Right renal cortex interstitium (tissue), 3 donors: ENCODE data around the gene UBASH3A. TPM values are rescaled to one million over a fixed set of nuclear protein-coding genes. Genes with fewer than 3 reads are reported as not detected.

Experiments
- DNase-seq, 3 donors: peaks; one replicate each; pipeline ENCODE4 v3.0.0-alpha.2; 2013; ENCODE audit warnings: low read depth in 3 of 3, low spot score in 2 of 3
- polyA plus RNA-seq, 3 donors: library from polyadenylated mRNA; unstranded; fragments of 120-200 nt; gene quantifications; one replicate each; pipeline ENCODE4 v1.2.1, GENCODE V29; 2013; ENCODE audit not compliant: insufficient read length in 3 of 3

UBASH3A gene
- polyA plus RNA-seq, 3 donors = 0.06 to 0.15 TPM; not detected in 1

DNA sequence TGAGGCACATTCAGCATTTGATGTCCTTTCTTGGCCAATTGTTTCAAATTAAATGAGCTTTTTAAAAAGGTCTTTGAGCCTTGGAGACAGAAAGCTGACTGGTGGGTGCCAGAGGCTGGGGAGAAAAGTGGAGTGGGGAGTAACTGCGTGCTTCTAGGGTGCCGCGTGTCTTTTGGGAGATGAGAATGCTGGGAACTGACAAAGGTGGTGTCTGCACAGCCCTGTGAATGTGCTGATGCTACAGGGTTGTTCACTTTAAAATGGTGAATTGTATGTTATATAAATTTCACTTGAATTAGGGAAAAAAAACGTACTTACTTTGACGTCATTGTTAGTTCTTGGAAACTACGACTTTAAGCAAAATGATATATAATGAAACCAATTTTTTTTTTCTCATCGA lies 29.2 kb upstream of the UBASH3A start:
- DNase-seq = no peak

DNA sequence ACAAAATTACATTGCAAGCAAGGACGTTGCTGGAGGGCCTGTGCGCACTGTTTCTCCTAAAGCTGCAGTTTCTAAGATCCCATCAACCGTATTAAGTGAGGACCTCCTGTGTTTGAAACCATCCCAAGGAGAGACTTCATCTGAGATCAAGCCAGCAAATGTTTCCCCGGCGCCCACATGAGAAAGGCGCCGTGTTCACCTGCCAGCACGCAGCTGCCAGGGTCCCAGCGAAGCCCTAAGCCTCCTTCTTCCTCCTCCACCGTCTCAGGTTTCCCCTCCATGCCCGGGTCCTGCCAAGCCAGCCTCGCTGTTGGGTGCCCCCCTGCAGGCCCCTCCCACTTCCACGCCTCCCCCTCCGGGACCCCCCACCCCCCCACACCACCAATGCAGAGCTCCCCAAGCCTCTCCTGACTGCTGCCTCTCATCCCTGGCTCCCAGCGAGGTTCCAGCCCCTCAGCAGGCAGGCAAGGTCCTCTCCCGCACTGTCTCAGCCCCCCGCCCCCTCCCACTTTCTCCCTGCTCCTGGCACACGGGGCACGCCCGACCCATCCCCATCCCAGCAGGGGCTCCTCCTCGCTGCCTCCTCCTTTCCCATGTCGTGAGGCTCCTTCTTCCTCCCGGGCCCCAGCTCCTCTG lies 28.7 kb upstream of the UBASH3A start:
- DNase-seq = no peak

DNA sequence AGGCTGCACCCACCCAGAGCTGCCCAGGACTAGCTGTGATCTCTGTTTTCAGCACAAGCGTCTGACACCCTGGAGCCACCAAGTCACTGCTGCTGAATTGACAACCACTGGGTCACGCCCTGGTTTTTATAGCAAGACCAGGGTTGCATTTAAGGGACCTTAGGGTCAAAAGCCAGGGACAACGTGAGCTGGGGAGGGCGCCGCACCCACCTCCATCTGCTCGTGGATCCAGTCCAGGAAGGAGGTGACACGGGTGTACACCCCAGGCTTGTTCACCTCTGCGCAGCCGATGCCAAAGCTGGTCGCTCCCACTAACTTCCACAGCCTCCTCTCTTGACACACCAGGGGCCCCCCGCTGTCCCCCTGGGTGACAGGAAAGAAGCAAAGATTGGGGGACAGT lies 28.2 kb upstream of the UBASH3A start:
- DNase-seq = no peak

DNA sequence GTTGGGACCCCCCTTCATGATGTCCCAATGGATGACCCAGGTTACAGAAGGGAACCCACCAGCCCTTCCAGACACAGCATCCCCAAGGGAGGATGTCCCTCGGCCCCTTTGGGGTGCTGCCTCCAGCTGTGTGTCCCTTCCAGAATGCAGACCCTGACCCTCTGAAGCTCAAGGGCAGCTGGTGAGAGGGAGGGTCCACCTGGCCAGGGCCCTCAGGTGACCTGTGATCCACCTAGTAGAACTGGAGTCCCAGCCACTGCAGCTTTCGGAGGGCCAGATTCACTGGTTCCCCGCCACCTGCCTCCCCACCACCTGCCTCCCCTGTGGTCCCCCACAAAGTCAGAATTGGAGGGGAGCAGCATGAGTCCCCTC lies 27.8 kb upstream of the UBASH3A start:
- DNase-seq = no peak

DNA sequence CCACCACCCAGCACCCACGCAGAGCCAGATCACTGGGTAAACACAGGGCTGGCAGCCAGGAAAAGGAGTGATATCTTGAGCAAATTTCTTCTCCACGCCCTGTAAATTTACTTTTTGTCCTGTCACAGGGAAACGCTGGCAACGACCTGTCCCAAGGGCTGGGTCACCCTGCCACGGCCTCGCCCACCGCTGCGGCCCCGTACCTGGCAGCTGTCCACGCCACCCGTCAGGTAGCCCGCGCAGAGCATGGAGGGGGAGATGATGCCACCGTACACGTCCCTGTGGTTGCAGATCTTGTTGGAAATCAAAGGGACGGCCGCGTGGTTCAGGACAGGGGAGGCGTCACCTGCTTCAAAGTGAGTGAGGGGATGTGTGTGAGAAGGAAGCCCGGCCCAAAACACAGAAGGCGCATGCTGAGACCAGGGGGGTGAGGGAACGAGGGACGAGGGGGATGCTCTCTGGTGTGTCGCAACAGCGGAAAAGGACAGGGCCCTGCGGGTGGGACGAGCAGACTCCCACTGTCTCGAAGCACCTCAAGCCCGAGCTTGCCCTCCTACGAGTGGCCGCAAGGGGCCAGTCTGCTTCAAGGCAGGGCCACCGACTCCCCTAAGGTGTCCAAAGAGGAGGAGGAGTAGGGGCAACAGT lies 27.2 kb upstream of the UBASH3A start:
- DNase-seq = no peak

DNA sequence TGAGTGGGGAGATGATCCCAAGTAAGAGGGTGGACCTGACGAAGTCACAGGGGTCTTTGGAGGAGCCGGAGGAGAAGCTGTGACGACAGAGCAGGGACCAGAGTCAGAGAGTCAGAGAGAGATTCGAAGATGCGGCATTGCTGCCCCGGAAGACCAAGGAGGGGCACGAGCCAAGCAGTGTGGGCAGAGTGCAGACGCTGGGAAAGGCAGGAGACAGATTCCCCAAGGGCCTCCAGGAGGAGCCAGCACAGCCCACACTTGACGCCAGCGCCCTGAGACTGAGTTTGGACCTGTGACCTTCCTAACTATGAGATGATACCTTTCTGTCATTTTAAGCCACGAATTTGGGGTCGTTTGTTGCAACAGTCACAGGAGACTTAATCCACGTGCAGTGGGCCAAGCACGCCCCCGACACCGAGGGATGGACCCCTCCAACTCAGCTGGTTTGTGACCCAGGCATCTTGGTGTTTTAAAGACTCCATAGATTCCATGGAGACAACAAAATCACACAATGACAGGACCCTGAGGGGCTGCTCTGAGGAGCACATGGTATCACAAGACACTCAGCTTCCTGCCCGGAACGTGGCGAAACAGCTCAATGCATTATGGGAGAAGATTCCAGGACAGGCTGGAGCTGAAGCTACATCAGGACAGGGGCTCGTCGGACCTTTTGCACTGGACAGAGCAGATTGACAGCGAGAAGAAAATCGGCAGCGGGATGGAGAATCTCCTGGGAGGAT lies 26.3 kb upstream of the UBASH3A start:
- no peak for DNase-seq

DNA sequence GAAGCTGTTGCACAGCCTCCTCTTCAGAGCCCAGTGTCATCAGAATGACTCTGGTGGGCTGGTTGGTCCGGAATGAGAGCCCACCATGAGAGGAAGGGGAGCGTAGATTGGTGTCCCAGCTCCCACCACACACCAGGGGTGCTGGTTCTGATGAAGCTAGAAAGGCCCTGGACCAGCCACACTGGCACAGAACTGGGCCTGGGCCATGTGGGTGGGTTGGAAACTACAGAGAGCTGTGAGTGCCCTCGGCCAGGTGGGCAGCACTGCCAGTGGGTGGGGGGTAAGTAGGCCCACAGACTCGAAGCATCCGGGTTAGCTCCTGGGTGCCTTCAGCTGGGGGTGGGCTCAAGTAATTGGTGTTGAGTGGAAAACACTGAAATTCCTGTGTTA lies 25.8 kb upstream of the UBASH3A start:
- DNase-seq = no peak

DNA sequence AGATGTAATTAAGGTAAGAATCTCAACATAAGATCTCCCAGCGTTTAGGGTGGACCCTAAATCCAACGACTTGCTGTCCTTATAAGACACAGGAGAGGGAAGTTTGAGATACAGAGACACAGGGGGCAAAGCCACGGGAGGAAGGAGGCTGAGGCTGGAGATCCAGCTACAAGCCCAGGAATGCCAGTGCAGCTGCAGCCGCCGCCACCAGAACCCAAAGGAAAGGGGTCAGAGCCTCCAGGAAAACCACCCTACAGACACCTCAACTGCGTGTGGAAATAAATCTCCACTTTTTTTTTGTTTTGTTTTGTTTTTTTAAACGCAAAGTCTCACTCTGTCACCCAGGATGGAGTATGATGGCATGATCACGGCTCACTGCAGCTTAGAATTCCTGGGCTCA lies 25.3 kb upstream of the UBASH3A start:
- no peak for DNase-seq

DNA sequence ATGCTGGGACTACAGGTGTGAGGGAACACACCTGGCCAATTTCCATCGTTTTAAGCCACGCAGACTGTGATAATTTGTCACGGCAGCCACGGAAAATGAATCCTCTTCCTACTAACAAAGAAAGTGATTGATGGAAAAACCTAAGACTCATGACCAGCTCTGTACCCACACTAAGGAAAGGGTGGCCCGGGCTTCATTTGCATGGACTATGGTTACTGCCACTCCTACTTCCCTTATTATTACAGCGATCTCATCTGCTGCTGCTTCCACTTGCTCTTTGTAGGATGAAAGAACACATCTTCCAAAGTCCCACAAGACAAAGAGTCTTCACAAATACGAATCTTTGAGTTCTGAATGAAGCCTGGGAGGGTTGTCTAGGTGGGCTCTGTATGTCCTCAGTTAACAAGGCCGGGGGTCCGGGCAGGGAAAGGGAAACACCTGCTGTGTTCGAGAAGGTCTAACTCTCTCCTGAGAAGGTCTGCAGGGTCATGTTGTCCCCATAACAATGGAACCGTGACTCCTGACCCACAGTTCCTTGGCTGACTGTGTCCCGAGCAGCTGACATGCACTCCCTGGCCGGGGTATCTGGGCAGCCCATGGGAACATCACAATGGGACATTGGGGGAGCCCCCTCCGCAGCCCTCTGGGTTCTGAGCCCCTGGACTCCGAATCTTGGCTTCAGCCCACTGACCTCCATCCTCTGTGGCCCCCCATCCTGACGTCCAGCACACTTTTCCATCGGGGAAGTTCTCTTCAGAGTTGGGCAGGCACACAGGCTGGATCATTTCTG lies 24.1 kb upstream of the UBASH3A start:
- DNase-seq = no peak

DNA sequence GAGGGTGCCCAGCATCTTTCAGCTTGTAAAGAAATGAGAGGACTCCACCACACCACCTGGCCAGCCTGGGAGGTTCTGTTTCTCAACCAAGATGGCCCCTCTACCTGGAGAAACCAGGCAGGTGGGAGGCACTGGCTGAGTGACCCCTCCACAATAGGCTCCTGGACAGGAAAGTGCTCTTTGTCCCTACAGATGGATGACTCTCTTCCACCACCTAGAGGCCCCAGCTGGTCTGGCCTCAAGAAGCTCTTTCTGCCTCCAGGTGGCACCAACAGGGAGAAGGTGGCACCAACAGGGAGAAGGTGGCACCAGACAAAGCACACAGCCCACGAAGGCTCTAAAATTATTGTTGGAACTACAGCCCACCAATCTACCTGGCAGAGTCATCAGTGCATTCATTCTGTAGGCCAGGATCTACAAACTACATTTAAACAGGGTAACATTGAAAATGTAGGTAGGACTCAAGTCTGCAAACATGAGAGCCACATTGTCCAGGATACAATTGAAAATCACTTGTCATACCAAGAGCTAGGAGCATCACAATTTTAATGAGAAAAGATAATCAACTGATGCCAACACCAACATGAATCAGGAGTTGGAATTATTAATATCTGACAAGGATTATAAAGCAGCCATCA lies 22.2 kb upstream of the UBASH3A start:
- DNase-seq = no peak

DNA sequence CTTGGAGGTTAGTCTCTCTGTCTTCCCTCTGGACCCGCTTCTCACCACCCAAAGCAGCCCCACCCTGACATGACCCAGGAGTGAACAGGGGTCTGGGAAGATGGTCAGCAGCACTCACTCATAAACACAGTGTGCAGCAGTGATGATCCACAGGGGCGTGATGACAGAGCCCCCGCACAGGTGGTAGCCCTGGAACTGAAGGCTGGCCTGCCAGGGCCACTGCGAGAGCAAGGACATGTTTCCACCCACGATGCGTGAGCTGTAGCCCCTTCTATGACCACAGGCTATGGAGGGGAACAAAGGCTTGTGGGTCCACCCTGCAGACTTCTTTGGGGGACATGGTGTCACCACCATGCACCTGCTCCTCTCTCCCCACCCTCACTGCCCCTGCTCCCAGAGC lies 20.8 kb upstream of the UBASH3A start:
- no peak for DNase-seq

DNA sequence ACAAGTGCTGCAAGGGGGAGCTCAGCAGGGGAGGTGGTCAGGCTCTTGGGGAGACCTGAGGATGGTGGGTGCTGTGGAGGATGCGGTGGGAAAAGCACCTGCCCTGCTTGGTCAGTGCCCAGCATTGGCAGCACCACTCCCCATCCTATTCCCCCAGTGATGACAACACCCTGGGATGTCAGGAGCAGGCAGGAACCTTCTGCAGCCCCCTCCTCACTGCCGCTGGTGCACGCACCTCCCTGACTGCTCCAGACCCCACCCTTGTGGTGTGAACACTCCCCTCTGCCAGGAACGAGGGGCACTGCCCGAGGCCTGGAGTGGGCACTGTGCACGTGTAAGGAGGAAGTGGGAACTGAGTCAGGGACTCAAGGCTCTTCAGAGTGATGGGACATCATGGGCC lies 20.4 kb upstream of the UBASH3A start:
- no peak for DNase-seq

DNA sequence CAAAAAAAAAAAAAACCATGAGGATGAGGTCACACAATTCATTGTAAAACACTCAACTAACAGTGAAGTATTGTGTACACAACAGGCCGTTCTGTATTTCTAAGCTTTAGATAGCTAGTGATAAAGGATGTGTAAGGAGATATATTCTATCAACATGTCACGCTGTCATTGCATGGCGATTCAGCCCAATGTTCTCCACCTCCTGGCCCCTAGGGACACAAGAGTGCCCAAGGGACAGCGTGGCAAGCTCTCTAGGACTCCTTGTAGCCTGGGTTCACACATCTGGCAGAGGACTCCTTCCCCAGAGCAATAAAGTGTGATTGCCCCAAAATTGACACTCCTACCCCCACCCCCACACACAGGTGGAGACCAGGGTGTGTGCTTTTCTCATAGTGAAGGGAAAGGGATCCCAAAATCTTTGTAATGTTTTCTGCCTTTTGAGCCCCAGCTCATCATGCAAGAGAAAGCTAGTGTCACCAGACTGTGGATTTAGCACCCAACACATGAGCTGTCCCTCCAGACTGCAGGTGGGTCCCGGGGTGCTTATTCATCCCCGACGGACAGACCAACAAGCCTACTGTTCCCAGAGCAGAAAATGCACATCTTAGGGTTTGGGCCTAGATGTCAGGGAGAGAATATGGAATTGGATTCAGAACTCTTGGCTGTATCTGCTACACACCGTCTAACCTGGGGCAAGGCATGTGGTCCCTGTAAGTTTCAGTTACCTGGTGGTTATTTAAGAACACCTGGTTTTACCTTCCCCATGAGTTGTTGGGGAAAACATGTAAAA lies 19.4 kb upstream of the UBASH3A start:
- no peak for DNase-seq

DNA sequence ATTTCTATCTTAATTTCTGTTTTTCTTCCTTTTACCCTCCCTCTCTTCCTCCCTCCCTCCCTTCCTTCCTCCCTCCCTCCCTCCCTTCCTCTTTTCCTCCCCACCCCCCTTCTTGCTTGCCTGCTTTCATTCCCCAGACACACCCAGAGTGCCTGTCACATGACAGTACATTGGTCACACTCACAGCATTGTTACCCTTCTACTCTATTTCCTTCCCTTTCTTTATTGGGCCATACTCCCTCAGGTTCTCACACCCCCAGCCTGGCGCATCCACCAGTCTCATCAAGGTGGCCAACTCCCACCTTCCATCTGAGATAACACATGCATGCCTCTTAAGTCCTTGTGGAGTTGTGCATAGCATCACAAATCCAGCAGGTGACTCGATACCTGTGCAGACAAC lies 18.7 kb upstream of the UBASH3A start:
- DNase-seq = no peak

DNA sequence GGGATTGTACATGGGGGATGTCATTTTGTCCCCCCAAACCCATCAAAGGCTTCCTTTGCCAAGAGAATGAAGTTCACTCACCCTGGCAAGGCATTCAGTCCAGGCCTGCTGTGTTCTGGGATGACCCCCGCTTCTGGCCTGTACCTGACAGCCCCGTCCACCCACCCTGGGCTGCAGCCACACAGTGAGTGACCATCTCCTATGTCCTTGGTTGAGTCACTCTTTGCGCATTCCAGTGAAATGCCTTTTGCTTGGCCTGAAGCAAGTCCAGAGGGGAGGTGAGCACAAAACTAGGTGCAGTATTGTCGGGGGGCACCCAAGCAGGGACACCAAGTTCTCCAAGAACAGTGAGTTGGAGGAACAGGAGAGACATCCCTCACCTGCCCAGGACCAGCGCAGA lies 18.1 kb upstream of the UBASH3A start:
- no peak for DNase-seq

DNA sequence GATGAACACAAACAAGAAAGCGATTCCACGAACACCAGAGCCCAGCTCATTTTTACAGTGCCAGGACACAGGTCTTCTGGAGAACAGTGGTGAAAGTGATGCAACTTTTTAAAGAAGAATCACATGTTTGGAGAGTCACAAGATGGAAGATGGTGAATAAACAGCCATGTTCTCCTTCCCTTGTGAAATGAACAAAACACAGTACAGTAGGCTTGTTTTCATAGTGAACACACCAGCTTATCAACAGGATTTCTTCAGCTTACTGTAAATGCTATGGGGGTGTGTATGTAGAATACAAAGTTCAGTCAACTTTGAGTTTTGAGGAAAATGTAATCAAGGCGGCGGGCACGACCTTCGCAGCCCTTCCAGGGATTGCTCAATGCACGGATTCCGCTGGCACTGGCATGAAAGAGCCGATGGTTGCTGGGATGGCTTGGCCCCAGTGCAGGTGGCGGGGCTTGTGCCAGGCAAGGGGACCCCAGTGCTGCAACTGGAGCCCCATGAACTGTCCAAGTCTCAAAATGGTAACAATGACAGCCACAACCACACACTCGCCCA lies 17.6 kb upstream of the UBASH3A start:
- DNase-seq = no peak

DNA sequence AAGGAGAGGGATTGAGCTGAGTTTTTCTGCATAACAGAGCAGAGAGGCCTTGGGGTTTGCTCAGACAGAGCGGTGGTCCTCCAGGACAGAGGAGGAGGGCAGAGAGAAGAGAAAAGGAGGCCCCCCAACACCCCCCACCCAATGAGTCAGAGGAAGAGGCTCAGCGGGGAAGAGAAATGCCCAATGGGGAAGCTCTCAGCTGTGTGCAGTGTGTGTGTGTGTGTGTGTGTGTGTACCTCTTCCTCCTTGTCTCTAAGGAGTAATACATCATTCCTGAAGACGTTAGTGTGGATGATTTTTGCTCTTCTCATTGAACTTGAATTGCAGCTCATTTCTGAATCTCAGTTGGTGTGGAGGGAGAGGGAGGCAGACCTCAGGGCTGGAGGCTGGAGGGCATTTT lies 16.5 kb upstream of the UBASH3A start:
- no peak for DNase-seq

DNA sequence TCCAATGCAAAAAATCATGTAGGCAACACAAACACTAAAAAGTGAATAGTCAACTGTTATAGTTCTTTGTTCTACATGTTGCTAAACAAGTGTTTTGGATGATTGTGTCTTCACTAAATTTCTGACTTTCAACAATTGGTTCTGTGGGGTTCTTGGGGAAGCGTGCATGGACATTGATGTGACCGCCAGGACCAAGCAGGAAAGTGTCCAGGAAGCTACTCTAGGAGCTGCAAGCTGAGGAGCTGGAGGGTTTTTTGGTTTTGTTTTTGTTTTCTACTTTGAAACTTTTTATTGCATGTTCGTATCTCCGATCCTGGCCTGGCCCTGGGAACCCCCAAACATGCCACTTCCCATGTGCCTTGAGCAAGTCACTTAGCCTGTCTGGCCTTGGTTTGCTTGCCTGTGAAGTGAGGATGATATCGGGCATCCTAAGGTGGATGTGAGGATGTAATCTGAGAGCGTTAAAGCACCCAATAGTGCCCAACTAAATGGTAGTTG lies 15.8 kb upstream of the UBASH3A start:
- DNase-seq = no peak

DNA sequence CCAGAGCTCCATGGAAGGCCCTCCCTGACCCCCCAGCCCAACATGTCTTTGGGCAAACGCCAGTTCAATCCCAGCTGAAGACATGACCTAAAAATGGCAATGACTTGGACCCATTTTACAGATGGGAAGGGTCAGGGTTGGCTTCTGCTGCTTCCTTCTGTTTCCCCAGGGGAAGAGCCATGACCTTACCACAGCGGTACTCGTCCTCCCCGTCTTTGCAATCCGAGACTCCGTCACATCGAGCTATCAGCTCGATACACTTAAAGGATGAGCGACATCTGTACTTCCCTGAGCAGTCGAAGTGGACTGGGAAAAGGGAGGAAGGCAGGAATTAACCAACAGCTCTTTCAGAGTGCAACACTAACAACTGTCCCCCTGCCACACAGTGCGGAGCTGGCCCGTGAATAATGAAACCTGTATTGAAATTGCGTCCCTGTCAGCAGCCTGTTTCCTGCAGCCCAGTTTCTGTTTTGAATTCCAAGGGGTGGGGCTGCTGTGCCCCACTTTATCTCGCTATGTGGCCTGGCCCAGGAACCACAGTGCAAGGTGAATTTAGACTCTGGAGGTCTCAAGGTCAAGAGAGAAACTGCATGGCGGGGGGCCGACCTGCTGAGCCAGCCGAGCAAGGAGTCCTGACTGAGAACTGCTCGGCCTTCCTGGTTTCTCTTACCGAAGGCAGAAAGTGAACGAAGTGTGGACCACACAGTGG lies 14.8 kb upstream of the UBASH3A start:
- no peak for DNase-seq
